Glutamatergic neuron (in vitro differentiated cells): ENCODE measurements around the gene KCNK10. TPM values are rescaled to one million over a fixed set of nuclear protein-coding genes. Genes with fewer than 3 reads are reported as not detected.

Experiments used
- DNase-seq: peaks from one replicate; pipeline ENCODE4 v3.0.0; 2022
- H3K27ac Mint-ChIP-seq: one replicate; pipeline ENCODE4 v1.8.0; 2020; ENCODE audit warnings: mild to moderate bottlenecking, mixed read lengths, inconsistent platforms; ENCODE audit not compliant: unreplicated experiment
- H3K27me3 Mint-ChIP-seq: one replicate; pipeline ENCODE4 v1.8.0; 2020; ENCODE audit warnings: mild to moderate bottlenecking, moderate library complexity, mixed read lengths, inconsistent platforms; ENCODE audit not compliant: unreplicated experiment
- H3K36me3 Mint-ChIP-seq: one replicate; pipeline ENCODE4 v1.8.0; 2020; ENCODE audit warnings: mild to moderate bottlenecking, mixed read lengths, inconsistent platforms; ENCODE audit not compliant: unreplicated experiment
- H3K4me1 Mint-ChIP-seq: one replicate; pipeline ENCODE4 v1.8.0; 2020; ENCODE audit warnings: mild to moderate bottlenecking, low read depth, mixed read lengths, inconsistent platforms; ENCODE audit not compliant: unreplicated experiment
- H3K4me3 Mint-ChIP-seq: one replicate; pipeline ENCODE4 v1.8.0; 2020; ENCODE audit warnings: mild to moderate bottlenecking, mixed read lengths, inconsistent platforms; ENCODE audit not compliant: unreplicated experiment
- H3K9me3 Mint-ChIP-seq: one replicate; pipeline ENCODE4 v1.8.0; 2020; ENCODE audit warnings: mild to moderate bottlenecking, moderate library complexity, mixed read lengths, inconsistent platforms; ENCODE audit not compliant: unreplicated experiment
- total RNA-seq: library from RNA; stranded (reverse); fragmentation: NEBNext Ultra II Directional; extraction: Animal tissue kit (Norgen Biotek cat#: 25700); gene quantifications from one replicate; pipeline ENCODE4 v1.2.1, GENCODE V29; 2021; ENCODE audit not compliant: unreplicated experiment
- TF ChIP-seq, protein P1 (sequence below): fragments of 200-600 bp; sonication (generic); IDR thresholded peaks from one replicate; pipeline ENCODE4 v1.5.0; 2021; ENCODE audit not compliant: partially characterized antibody, unreplicated experiment

KCNK10 gene
- total RNA-seq, 1 donor from 2014 or later, result 2.8 TPM

DNA sequence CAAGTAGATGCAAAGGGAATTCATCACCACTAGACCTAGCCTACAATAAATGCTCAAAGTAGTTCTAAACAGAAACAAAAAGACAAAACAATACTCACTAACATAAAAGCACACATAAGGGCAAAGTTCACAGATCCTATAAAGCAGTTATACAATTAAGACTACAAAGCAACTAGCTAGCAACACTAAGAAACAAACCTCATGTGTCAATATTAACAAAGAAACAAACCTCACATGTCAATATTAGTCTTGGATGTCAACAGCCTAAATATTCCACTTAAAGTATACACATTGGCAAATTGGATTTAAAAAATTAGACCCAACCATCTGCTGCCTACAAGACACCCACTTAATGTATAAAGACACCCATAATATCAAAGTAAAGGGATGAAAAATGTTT lies 152.7 kb downstream of the KCNK10 start:
- Mint-ChIP-seq H3K4me1 (no peaks in the 10 kb centered on the region), H3K36me3 (peaks cover 18% of the 10 kb centered on the region), H3K27ac (no peak overlapping the region), H3K4me3 (no peak overlapping the region), H3K9me3 (peaks cover 2% of the 10 kb centered on the region), H3K27me3 (no peaks in the 10 kb centered on the region)
- DNase-seq, result no peak
- TF ChIP-seq, protein P1, sequence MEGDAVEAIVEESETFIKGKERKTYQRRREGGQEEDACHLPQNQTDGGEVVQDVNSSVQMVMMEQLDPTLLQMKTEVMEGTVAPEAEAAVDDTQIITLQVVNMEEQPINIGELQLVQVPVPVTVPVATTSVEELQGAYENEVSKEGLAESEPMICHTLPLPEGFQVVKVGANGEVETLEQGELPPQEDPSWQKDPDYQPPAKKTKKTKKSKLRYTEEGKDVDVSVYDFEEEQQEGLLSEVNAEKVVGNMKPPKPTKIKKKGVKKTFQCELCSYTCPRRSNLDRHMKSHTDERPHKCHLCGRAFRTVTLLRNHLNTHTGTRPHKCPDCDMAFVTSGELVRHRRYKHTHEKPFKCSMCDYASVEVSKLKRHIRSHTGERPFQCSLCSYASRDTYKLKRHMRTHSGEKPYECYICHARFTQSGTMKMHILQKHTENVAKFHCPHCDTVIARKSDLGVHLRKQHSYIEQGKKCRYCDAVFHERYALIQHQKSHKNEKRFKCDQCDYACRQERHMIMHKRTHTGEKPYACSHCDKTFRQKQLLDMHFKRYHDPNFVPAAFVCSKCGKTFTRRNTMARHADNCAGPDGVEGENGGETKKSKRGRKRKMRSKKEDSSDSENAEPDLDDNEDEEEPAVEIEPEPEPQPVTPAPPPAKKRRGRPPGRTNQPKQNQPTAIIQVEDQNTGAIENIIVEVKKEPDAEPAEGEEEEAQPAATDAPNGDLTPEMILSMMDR, result no peak

DNA sequence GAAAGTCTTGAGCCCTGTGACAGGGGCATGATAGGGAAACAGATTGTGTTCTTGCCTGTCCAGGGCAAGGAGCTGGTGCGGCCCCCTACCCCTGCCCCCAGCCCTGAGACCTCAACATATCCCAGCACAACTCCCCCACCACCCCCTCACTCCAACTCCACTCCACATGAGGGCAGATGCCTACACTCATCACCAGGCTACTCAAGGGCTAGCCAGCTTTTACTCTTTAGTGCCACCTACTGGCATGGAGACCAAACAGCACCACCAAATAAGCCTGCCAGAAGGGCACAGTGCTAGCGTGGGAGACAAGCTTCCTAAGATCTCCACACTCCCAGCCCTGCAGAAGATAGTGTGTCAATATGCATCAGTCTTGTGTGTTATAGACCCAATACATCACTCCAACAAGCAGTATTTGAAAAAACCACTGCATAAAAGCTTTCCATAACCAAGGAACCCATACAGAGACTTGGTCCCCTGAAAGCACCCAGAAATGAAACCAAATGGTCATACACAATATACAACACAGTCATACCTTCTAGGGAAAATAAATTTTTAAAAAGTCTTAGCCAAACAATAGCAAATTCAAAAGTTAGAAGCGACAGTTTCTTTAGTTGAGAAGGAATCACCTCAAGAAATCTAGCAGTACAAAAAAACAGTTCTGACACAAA lies 154.4 kb downstream of the KCNK10 start:
- peaks cover 18% of the 10 kb centered on the region for H3K36me3 Mint-ChIP-seq

DNA sequence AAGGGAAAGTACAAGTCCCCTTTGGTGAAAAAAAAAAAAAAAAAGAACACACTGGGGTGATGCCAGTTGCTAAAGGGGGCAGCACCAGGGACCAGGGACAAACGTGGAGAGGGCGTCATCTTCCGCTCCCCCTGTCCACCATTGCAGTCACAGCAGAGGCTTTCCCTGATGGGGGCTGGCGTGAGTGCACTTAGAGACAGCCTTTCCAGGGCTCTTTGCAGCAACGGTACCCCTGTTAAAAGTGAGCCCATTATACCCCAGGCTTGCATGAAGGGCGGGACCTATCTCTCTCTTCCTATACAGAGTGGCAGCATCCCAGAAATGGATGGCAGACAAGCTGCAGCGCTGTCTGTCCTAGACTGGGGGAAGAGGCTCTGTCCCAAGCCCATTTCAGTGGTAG lies 155.0 kb downstream of the KCNK10 start:
- Mint-ChIP-seq H3K36me3 (peaks cover 18% of the 10 kb centered on the region), H3K9me3 (peaks cover 2% of the 10 kb centered on the region), H3K4me3 (no peak overlapping the region), H3K27me3 (no peaks in the 10 kb centered on the region), H3K4me1 (no peaks in the 10 kb centered on the region), H3K27ac (no peak overlapping the region)
- DNase-seq, result no peak
- TF ChIP-seq, protein P1, result no peak

More for the DNA sequence above, 154.4 kb downstream of the KCNK10 start:
- peak; percentile 29 for DNase-seq
- Mint-ChIP-seq H3K27ac (no peak overlapping the region), H3K4me1 (no peaks in the 10 kb centered on the region), H3K27me3 (no peaks in the 10 kb centered on the region), H3K4me3 (no peak overlapping the region), H3K9me3 (peaks cover 2% of the 10 kb centered on the region)
- TF ChIP-seq, protein P1, result peak; percentile 61

DNA sequence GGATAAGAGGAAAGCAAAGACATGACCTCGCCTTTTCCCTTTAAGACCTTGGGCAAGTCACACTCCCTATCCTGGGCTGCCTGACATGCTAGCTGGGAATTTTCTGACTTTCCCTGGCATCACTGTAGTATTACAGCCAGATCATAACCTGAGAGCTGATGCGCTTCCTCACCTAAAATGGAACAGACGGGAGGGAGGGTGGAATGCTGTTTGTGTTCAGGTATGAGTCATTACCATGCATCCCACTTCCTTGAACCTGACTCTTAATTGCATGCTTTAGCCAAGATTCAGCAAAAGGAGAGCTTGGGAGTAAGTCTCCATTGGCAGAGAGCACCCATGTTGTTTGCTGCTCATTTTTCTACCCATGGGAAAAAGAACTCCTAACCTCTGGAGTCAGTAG lies 156.5 kb downstream of the KCNK10 start:
- Mint-ChIP-seq H3K36me3 (peaks cover 10% of the 10 kb centered on the region), H3K4me1 (no peaks in the 10 kb centered on the region), H3K4me3 (no peak overlapping the region), H3K27me3 (no peaks in the 10 kb centered on the region), H3K9me3 (peaks cover 2% of the 10 kb centered on the region), H3K27ac (no peak overlapping the region)
- TF ChIP-seq, protein P1, result no peak
- DNase-seq, result no peak

DNA sequence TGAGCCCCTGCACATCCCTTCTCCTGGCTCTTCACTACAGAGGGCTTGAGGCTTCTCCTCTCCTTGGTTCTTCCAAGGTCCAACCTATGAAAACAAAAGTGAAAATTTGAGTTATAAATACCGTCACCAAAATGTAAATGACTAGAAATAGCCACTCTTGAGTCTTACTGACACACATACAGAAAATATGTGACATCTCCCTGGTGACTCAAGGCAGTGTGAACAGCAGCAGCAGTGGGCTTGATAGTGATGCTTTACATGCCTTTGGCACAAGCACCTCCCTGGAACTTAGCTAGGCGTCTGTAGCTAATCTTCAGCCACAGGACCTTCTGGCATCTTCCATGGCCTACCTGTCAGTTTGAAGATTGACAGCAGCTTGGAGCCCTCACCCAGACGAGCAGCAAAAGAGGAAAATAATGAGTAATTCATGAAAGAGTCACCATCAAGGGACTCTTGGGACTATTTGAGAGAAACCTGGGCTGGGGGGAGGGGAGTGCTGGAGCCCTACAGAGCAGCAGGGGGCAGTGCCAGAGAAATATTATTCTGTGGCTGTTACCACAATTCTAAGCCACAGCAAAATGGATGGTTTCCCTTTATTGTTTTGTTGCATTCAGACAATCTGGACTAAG lies 158.0 kb downstream of the KCNK10 start:
- H3K4me3 Mint-ChIP-seq, result no peak overlapping the region
- peaks cover 8% of the 10 kb centered on the region for H3K36me3 Mint-ChIP-seq
- H3K27me3 Mint-ChIP-seq, result no peaks in the 10 kb centered on the region
- TF ChIP-seq, protein P1, result no peak
- H3K9me3 Mint-ChIP-seq, result peaks cover 2% of the 10 kb centered on the region
- H3K4me1 Mint-ChIP-seq, result no peaks in the 10 kb centered on the region
- H3K27ac Mint-ChIP-seq, result no peak overlapping the region
- no peak for DNase-seq
